Panc1 (cell line): ENCODE measurements around the gene MPPED2. TPM values are rescaled to one million over a fixed set of nuclear protein-coding genes. Genes with fewer than 3 reads are reported as not detected.

Source experiments
- ATAC-seq: fragments of 200-7000 bp; cut with Tn5 transposase; 2 replicates; pipeline ENCODE4 v1.9.1; 2020; ENCODE audit warnings: mild to moderate bottlenecking, moderate library complexity
- BruUV-seq: library from RNA; stranded (reverse); fragments of 400-500 nt; replicated peaks from 2 replicates; lab custom pipeline; 2021; lab: Mats Ljungman, UMichigan
- CTCF ChIA-PET: fragments of 300-600 bp; sonication (Branson Sonifier 250); formaldehyde crosslinking; loops from one replicate; lab custom pipeline; 2022; ENCODE audit warnings: antibody characterized with exemption; lab: Charles Lee
- POLR2A ChIA-PET: fragments of 300-600 bp; sonication (Branson Sonifier 250); formaldehyde crosslinking; loops from one replicate; lab custom pipeline; 2022; ENCODE audit warnings: antibody characterized with exemption; lab: Charles Lee
- DNase-seq: peaks from one replicate; pipeline ENCODE4 v3.0.0-alpha.2; 2010; ENCODE audit warnings: low read depth, low spot score
- H3K27ac ChIP-seq: 2 replicates; pipeline ENCODE4 v1.5.1; 2011; ENCODE audit warnings: mild to moderate bottlenecking, low read length, inconsistent platforms
- H3K27me3 ChIP-seq: fragments of 200-500 bp; sonication (Bioruptor generic); 2 replicates; pipeline ENCODE4 v1.6.0; 2014; ENCODE audit warnings: low read length, inconsistent platforms; ENCODE audit not compliant: control insufficient read depth, insufficient read depth
- H3K36me3 ChIP-seq: fragments of 200-500 bp; sonication (Bioruptor generic); 2 replicates; pipeline ENCODE4 v1.5.1; 2014; ENCODE audit warnings: inconsistent platforms, mild to moderate bottlenecking, low read length, moderate library complexity; ENCODE audit not compliant: control insufficient read depth, insufficient read depth
- H3K4me1 ChIP-seq: 2 replicates; pipeline ENCODE4 v1.5.1; 2011; ENCODE audit warnings: inconsistent platforms, mild to moderate bottlenecking, low read length, moderate library complexity; ENCODE audit not compliant: control insufficient read depth, insufficient read depth
- H3K4me3 ChIP-seq, 2 experiments: 2 replicates each; pipeline ENCODE4 v1.5.1; 2011 to 2012; ENCODE audit warnings: low read depth in 2 of 2, low read length in 2 of 2, mild to moderate bottlenecking in 2 of 2, inconsistent platforms in 1 of 2, moderate library complexity in 1 of 2
- H3K9me3 ChIP-seq: fragments of 200-500 bp; sonication (Bioruptor generic); 2 replicates; pipeline ENCODE4 v1.5.1; 2014; ENCODE audit warnings: low read depth, mild to moderate bottlenecking, inconsistent platforms, low read length, moderate library complexity; ENCODE audit not compliant: control insufficient read depth, insufficient read depth
- POLR2AphosphoS5 ChIP-seq: IDR thresholded peaks from 2 replicates; pipeline ENCODE4 v1.6.1; 2012; ENCODE audit warnings: mild to moderate bottlenecking, low read depth, low read length, moderate library complexity
- SIN3A ChIP-seq: IDR thresholded peaks from 2 replicates; pipeline ENCODE4 v1.6.1; 2012; ENCODE audit warnings: low read depth, mild to moderate bottlenecking, low read length, moderate library complexity, borderline replicate concordance; ENCODE audit not compliant: insufficient read depth
- TCF7L2 ChIP-seq: IDR thresholded peaks from 2 replicates; pipeline ENCODE4 v1.6.1; 2011; ENCODE audit warnings: mild to moderate bottlenecking, low read depth, low read length, inconsistent platforms
- in situ Hi-C: cut with HindIII; loops from 2 replicates; pipeline ENCODE4 v1.10.0; 2016; ENCODE audit warnings: low sequenced_read_pairs, low pct_unique_long_range_greater_than_20kb
- intact Hi-C: fragments of 100-400 bp; cut with micrococcal nuclease; formaldehyde crosslinking; loops from one replicate; pipeline ENCODE4 v1.10.0; 2022; ENCODE audit not compliant: unreplicated experiment
- total RNA-seq: library from RNA; stranded (reverse); gene quantifications from one replicate; pipeline ENCODE4 v1.2.1, GENCODE V29; 2021; ENCODE audit not compliant: unreplicated experiment
- TF ChIP-seq, protein P1 (sequence below): fragments of 450-650 bp; IDR thresholded peaks from 2 replicates; pipeline ENCODE4 v1.5.1; 2017; ENCODE audit warnings: mild to moderate bottlenecking
- TF ChIP-seq, protein P2 (sequence below), 2 experiments: IDR thresholded peaks; 2 replicates each; pipeline ENCODE4 v1.6.1; 2011 to 2012; ENCODE audit warnings: low read depth in 2 of 2, control low read depth in 1 of 2, low read length in 1 of 2, mild to moderate bottlenecking in 1 of 2, moderate library complexity in 1 of 2; ENCODE audit not compliant: insufficient read depth in 1 of 2

Gene MPPED2
- total RNA-seq, 1 experiment from 2014 or later = not detected

DNA sequence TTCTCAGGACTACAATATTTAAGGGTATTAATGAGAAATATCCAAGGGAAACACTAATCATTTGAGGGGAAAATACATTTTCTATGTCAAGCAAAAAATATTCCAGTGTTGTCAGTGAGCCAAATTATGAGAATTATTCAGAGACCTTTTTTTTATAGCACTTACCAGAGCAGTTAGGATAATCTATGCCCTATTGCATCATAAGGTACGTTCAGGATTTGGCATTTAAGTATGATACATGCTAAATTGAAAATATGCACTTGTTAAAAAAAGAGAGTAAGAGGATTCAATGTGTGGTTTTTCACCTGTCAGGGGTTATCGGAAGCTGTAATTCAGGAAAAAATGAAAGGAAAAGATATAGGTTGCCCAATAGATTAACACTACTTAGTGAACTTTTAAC is 17.2 kb upstream of the MPPED2 start:
- Histone ChIP-seq H3K36me3 (no peaks in the 10 kb centered on the region), H3K4me1 (no peaks in the 10 kb centered on the region), H3K4me3 (no peak overlapping the region), H3K27me3 (no peaks in the 10 kb centered on the region), H3K9me3 (no peaks in the 10 kb centered on the region), H3K27ac (no peak overlapping the region)
- TF ChIP-seq, protein P1, sequence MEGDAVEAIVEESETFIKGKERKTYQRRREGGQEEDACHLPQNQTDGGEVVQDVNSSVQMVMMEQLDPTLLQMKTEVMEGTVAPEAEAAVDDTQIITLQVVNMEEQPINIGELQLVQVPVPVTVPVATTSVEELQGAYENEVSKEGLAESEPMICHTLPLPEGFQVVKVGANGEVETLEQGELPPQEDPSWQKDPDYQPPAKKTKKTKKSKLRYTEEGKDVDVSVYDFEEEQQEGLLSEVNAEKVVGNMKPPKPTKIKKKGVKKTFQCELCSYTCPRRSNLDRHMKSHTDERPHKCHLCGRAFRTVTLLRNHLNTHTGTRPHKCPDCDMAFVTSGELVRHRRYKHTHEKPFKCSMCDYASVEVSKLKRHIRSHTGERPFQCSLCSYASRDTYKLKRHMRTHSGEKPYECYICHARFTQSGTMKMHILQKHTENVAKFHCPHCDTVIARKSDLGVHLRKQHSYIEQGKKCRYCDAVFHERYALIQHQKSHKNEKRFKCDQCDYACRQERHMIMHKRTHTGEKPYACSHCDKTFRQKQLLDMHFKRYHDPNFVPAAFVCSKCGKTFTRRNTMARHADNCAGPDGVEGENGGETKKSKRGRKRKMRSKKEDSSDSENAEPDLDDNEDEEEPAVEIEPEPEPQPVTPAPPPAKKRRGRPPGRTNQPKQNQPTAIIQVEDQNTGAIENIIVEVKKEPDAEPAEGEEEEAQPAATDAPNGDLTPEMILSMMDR = no peak
- TF ChIP-seq, protein P2, sequence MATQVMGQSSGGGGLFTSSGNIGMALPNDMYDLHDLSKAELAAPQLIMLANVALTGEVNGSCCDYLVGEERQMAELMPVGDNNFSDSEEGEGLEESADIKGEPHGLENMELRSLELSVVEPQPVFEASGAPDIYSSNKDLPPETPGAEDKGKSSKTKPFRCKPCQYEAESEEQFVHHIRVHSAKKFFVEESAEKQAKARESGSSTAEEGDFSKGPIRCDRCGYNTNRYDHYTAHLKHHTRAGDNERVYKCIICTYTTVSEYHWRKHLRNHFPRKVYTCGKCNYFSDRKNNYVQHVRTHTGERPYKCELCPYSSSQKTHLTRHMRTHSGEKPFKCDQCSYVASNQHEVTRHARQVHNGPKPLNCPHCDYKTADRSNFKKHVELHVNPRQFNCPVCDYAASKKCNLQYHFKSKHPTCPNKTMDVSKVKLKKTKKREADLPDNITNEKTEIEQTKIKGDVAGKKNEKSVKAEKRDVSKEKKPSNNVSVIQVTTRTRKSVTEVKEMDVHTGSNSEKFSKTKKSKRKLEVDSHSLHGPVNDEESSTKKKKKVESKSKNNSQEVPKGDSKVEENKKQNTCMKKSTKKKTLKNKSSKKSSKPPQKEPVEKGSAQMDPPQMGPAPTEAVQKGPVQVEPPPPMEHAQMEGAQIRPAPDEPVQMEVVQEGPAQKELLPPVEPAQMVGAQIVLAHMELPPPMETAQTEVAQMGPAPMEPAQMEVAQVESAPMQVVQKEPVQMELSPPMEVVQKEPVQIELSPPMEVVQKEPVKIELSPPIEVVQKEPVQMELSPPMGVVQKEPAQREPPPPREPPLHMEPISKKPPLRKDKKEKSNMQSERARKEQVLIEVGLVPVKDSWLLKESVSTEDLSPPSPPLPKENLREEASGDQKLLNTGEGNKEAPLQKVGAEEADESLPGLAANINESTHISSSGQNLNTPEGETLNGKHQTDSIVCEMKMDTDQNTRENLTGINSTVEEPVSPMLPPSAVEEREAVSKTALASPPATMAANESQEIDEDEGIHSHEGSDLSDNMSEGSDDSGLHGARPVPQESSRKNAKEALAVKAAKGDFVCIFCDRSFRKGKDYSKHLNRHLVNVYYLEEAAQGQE (IDR thresholded peaks at IDR 0.05; ENCODE audit: insufficient read depth in 1 of 2, low read depth in 2 of 2, low read length in 1 of 2) = no peak
- no peak for TF ChIP-seq SIN3A
- TF ChIP-seq TCF7L2 = no peak
- no peak for TF ChIP-seq POLR2AphosphoS5
- in situ Hi-C loops (no loop called here), intact Hi-C loops (no loop called here)
- CTCF ChIA-PET = no interaction called here
- DNase-seq (no peak), ATAC-seq (no peak)
- POLR2A ChIA-PET = no interaction called here
- BruUV-seq = no TSS peak

DNA sequence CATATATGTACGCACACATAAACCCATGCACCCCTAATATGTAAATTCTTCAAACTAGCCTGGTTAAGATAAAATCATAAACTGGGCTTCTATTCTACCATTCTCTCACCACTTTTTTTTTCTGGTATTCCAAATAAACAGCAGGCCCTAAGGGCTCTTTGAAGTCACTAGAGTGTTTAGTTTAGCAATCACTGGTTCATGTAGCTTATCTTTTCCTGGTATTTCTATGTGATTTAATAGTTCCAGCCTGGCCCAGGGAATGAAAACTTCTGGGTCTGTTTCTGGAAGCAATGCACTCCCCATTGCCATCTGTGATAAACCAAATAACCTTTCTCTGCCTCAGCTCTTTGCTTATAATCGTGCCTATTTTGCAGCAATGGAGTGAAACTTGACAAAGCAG is 10.7 kb upstream of the MPPED2 start:
- Histone ChIP-seq H3K4me3 (no peak overlapping the region), H3K9me3 (no peaks in the 10 kb centered on the region), H3K27ac (no peak overlapping the region), H3K4me1 (no peaks in the 10 kb centered on the region), H3K27me3 (no peaks in the 10 kb centered on the region), H3K36me3 (no peaks in the 10 kb centered on the region)
- no peak for ATAC-seq
- ChIA-PET POLR2A (no interaction called here), CTCF (no interaction called here)
- in situ Hi-C loops (no loop called here), intact Hi-C loops (loop anchor here (10.0 kb wide), 1 partner anchor 252 kb away; no protein-coding TSS in a partner anchor)
- BruUV-seq = no TSS peak
- no peak for DNase-seq
- TF ChIP-seq, protein P1 = no peak
- TF ChIP-seq SIN3A = no peak
- TF ChIP-seq, protein P2 (IDR thresholded peaks at IDR 0.05; ENCODE audit: insufficient read depth in 1 of 2, low read depth in 2 of 2, low read length in 1 of 2) = no peak
- no peak for TF ChIP-seq POLR2AphosphoS5
- TF ChIP-seq TCF7L2 = no peak
